Measurements from ENCODE around the gene CCL1.

Gene CCL1

DNA sequence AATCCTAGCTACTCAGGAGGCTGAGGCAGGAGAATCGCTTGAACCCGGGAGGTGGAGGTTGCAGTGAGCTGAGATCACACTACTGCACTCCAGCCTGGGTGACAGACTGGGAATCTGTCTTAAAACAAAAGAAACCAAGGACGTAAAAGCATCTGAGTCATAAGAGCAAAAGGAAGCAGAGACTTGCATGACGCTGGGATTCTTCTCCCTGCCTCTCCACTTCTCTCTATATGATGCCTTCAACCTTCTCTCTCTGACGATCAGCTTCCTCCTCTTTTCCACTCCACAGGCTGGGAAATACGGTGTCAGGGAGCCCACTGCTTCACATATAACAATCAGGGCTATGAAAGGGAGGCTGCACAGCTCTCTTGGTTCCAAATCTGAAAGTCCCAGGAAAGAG, 43.2 kb upstream of the CCL1 start:
- TF ChIP-seq ZNF70 (CRISPR knock-in tag; IDR thresholded peaks at IDR 0.05): no peak
- no peak for TF ChIP-seq ZNF8 (CRISPR knock-in tag; IDR thresholded peaks at IDR 0.05)
- TF ChIP-seq, protein P1, sequence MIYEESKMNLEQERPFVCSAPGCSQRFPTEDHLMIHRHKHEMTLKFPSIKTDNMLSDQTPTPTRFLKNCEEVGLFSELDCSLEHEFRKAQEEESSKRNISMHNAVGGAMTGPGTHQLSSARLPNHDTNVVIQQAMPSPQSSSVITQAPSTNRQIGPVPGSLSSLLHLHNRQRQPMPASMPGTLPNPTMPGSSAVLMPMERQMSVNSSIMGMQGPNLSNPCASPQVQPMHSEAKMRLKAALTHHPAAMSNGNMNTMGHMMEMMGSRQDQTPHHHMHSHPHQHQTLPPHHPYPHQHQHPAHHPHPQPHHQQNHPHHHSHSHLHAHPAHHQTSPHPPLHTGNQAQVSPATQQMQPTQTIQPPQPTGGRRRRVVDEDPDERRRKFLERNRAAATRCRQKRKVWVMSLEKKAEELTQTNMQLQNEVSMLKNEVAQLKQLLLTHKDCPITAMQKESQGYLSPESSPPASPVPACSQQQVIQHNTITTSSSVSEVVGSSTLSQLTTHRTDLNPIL (CRISPR knock-in tag; IDR thresholded peaks at IDR 0.05; ENCODE audit: low read depth): no peak
- no peak for TF ChIP-seq ESRRG (CRISPR knock-in tag; IDR thresholded peaks at IDR 0.05)
- TF ChIP-seq BACH2 (CRISPR knock-in tag; IDR thresholded peaks at IDR 0.05; ENCODE audit: borderline replicate concordance): no peak
- TF ChIP-seq ARNTL (CRISPR knock-in tag; IDR thresholded peaks at IDR 0.05; ENCODE audit: borderline replicate concordance, low read depth): no peak
- TF ChIP-seq OSR1 (CRISPR knock-in tag; IDR thresholded peaks at IDR 0.05): no peak
- TF ChIP-seq ZFP30 (CRISPR knock-in tag; IDR thresholded peaks at IDR 0.05): no peak
- no peak for TF ChIP-seq CSDC2 (CRISPR knock-in tag; IDR thresholded peaks at IDR 0.05)
- no peak for TF ChIP-seq PPARA (CRISPR knock-in tag; IDR thresholded peaks at IDR 0.05; ENCODE audit: borderline replicate concordance)
- ATAC-seq: no peak

DNA sequence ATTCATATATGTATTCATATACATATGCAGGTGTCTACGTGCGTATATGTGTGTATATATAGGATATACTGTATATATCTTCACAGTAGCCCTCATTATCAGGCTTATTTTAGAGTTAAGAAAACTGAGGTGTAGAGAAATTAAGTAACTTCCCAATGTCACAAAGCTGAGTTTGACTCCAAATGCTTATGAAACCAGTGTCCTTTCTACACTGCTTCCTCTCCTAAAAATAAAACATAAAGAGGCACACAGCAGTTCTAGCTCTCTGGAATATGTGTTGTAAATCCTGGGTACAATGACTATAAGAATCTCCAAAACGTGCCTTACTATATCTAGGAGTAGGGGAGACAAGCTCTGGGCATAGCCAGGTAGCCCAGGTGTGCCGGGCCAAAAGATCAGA, 40.0 kb upstream of the CCL1 start:
- no peak for ATAC-seq
- TF ChIP-seq, protein P1 (CRISPR knock-in tag; IDR thresholded peaks at IDR 0.05; ENCODE audit: low read depth): no peak

DNA sequence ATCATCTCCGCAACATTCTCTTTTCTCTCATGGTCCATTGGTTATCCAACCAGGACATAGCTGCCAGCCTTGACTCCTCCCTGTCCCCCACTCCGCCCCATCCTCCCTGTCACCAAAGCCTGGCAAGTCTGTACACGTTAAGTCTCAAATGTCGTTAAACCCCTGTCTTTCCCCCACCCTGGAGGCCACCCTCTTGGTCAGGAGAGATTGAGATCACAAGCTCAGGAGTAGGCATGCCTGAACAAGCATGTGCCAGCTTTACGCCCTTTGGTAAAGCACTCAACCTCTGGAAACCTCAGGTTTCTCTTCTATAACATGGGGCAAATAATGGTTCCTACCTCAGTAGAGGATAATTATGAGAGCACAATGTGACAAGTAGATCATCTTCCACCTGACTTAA, 38.1 kb upstream of the CCL1 start:
- no peak for TF ChIP-seq ZNF8 (CRISPR knock-in tag; IDR thresholded peaks at IDR 0.05)
- no peak for TF ChIP-seq BACH2 (CRISPR knock-in tag; IDR thresholded peaks at IDR 0.05; ENCODE audit: borderline replicate concordance)
- no peak for TF ChIP-seq PPARA (CRISPR knock-in tag; IDR thresholded peaks at IDR 0.05; ENCODE audit: borderline replicate concordance)
- TF ChIP-seq, protein P1 (CRISPR knock-in tag; IDR thresholded peaks at IDR 0.05; ENCODE audit: low read depth): no peak
- no peak for TF ChIP-seq ZFP3 (CRISPR knock-in tag; IDR thresholded peaks at IDR 0.05)
- no peak for TF ChIP-seq OSR1 (CRISPR knock-in tag; IDR thresholded peaks at IDR 0.05)
- TF ChIP-seq, protein P2, sequence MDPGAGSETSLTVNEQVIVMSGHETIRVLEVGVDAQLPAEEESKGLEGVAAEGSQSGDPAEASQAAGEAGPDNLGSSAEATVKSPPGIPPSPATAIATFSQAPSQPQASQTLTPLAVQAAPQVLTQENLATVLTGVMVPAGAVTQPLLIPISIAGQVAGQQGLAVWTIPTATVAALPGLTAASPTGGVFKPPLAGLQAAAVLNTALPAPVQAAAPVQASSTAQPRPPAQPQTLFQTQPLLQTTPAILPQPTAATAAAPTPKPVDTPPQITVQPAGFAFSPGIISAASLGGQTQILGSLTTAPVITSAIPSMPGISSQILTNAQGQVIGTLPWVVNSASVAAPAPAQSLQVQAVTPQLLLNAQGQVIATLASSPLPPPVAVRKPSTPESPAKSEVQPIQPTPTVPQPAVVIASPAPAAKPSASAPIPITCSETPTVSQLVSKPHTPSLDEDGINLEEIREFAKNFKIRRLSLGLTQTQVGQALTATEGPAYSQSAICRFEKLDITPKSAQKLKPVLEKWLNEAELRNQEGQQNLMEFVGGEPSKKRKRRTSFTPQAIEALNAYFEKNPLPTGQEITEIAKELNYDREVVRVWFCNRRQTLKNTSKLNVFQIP (CRISPR knock-in tag; IDR thresholded peaks at IDR 0.05; ENCODE audit: borderline replicate concordance, low read depth): no peak
- TF ChIP-seq ZFP30 (CRISPR knock-in tag; IDR thresholded peaks at IDR 0.05): no peak
- no peak for TF ChIP-seq ARNTL (CRISPR knock-in tag; IDR thresholded peaks at IDR 0.05; ENCODE audit: borderline replicate concordance, low read depth)
- TF ChIP-seq ZC3H10 (CRISPR knock-in tag; IDR thresholded peaks at IDR 0.05): no peak
- no peak for TF ChIP-seq GLIS3 (CRISPR knock-in tag; IDR thresholded peaks at IDR 0.05)
- TF ChIP-seq SNAI2 (CRISPR knock-in tag; IDR thresholded peaks at IDR 0.05): no peak
- no peak for TF ChIP-seq ZNF70 (CRISPR knock-in tag; IDR thresholded peaks at IDR 0.05)
- TF ChIP-seq RARB (CRISPR knock-in tag; IDR thresholded peaks at IDR 0.05): no peak
- no peak for ATAC-seq

DNA sequence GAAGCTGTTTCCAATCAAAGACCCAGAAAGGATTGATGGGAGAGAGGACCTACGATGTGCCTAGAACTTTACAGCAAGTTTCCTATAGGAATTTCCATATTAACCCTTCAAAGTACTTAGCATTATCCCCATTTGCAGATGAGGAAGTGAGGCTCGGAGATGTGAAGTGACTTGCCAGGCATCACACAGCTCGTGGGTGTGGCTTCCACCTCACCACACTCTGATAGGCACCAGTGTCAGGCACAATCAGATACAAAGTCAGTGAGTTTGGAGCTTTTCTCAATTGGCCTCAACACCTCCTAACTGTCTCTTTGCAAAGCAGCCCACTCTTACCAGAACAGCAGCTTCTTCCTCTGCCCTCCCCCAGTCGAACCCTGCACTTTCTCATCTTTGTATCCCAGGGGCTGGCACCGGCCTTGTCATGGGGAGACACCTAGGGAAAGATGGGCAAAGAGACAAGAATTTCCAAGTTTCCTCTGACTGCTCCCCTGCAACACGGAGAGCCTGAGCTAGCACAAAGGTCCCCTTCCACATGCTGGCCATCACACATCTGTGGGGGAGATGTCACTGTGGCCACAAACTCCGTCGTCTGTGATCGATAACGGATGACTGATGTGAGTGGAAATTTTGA, 37.4 kb upstream of the CCL1 start:
- ATAC-seq: no peak
- no peak for TF ChIP-seq RARB (CRISPR knock-in tag; IDR thresholded peaks at IDR 0.05)
- TF ChIP-seq ZNF565 (CRISPR knock-in tag; conservative IDR thresholded peaks at IDR 0.05; ENCODE audit: low read depth): no peak
- TF ChIP-seq ARNTL (CRISPR knock-in tag; IDR thresholded peaks at IDR 0.05; ENCODE audit: borderline replicate concordance, low read depth): no peak
- no peak for TF ChIP-seq ZC3H10 (CRISPR knock-in tag; IDR thresholded peaks at IDR 0.05)
- no peak for TF ChIP-seq ISL1 (CRISPR knock-in tag; IDR thresholded peaks at IDR 0.05)
- TF ChIP-seq OSR1 (CRISPR knock-in tag; IDR thresholded peaks at IDR 0.05): no peak
- no peak for TF ChIP-seq ZFP3 (CRISPR knock-in tag; IDR thresholded peaks at IDR 0.05)
- TF ChIP-seq, protein P3, sequence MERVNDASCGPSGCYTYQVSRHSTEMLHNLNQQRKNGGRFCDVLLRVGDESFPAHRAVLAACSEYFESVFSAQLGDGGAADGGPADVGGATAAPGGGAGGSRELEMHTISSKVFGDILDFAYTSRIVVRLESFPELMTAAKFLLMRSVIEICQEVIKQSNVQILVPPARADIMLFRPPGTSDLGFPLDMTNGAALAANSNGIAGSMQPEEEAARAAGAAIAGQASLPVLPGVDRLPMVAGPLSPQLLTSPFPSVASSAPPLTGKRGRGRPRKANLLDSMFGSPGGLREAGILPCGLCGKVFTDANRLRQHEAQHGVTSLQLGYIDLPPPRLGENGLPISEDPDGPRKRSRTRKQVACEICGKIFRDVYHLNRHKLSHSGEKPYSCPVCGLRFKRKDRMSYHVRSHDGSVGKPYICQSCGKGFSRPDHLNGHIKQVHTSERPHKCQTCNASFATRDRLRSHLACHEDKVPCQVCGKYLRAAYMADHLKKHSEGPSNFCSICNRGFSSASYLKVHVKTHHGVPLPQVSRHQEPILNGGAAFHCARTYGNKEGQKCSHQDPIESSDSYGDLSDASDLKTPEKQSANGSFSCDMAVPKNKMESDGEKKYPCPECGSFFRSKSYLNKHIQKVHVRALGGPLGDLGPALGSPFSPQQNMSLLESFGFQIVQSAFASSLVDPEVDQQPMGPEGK (CRISPR knock-in tag; IDR thresholded peaks at IDR 0.05; ENCODE audit: borderline replicate concordance): no peak
- TF ChIP-seq, protein P4, sequence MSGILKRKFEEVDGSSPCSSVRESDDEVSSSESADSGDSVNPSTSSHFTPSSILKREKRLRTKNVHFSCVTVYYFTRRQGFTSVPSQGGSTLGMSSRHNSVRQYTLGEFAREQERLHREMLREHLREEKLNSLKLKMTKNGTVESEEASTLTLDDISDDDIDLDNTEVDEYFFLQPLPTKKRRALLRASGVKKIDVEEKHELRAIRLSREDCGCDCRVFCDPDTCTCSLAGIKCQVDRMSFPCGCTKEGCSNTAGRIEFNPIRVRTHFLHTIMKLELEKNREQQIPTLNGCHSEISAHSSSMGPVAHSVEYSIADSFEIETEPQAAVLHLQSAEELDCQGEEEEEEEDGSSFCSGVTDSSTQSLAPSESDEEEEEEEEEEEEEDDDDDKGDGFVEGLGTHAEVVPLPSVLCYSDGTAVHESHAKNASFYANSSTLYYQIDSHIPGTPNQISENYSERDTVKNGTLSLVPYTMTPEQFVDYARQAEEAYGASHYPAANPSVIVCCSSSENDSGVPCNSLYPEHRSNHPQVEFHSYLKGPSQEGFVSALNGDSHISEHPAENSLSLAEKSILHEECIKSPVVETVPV (CRISPR knock-in tag; IDR thresholded peaks at IDR 0.05): no peak
- TF ChIP-seq, protein P2 (CRISPR knock-in tag; IDR thresholded peaks at IDR 0.05; ENCODE audit: borderline replicate concordance, low read depth): no peak
- TF ChIP-seq CSDC2 (CRISPR knock-in tag; IDR thresholded peaks at IDR 0.05): no peak
- no peak for TF ChIP-seq TOX (CRISPR knock-in tag; IDR thresholded peaks at IDR 0.05; ENCODE audit: borderline replicate concordance)
- no peak for TF ChIP-seq PPARA (CRISPR knock-in tag; IDR thresholded peaks at IDR 0.05; ENCODE audit: borderline replicate concordance)
- TF ChIP-seq ZFP30 (CRISPR knock-in tag; IDR thresholded peaks at IDR 0.05): no peak
- TF ChIP-seq SNAI2 (CRISPR knock-in tag; IDR thresholded peaks at IDR 0.05): no peak
- TF ChIP-seq GLIS3 (CRISPR knock-in tag; IDR thresholded peaks at IDR 0.05): no peak
- no peak for TF ChIP-seq ZNF8 (CRISPR knock-in tag; IDR thresholded peaks at IDR 0.05)
- no peak for TF ChIP-seq ESRRG (CRISPR knock-in tag; IDR thresholded peaks at IDR 0.05)

All from SK-N-SH treated with all-trans-retinoic acid at 6 μM for 48 hours (cell line).